HepG2 (cell line): ENCODE data around the gene UHMK1. TPM values are rescaled to one million over a fixed set of nuclear protein-coding genes. Genes with fewer than 3 reads are reported as not detected.

Experiments
- FLYWCH1 ChIP-seq: sonication (generic); formaldehyde crosslinking; IDR thresholded peaks from 2 replicates; pipeline ENCODE4 v1.8.1; 2023; ENCODE audit warnings: mild to moderate bottlenecking, missing genetic modification reagents
- HOXA5 ChIP-seq: sonication (generic); formaldehyde crosslinking; IDR thresholded peaks from 2 replicates; pipeline ENCODE4 v1.4.0; 2020; ENCODE audit warnings: missing genetic modification reagents
- JDP2 ChIP-seq: sonication (generic); formaldehyde crosslinking; IDR thresholded peaks from 2 replicates; pipeline ENCODE4 v1.8.1; 2022; ENCODE audit warnings: missing genetic modification reagents, borderline replicate concordance
- JUNB ChIP-seq: sonication (generic); formaldehyde crosslinking; IDR thresholded peaks from 2 replicates; pipeline ENCODE4 v1.8.0; 2022; ENCODE audit warnings: missing genetic modification reagents, mild to moderate bottlenecking, borderline replicate concordance
- MXI1 ChIP-seq: IDR thresholded peaks from 3 replicates; pipeline ENCODE4 v1.6.1; 2012; ENCODE audit warnings: low read depth, low read length, inconsistent platforms, borderline replicate concordance
- NFATC3 ChIP-seq: sonication (generic); formaldehyde crosslinking; IDR thresholded peaks from 2 replicates; pipeline ENCODE4 v1.5.1; 2020; ENCODE audit warnings: mild to moderate bottlenecking, missing genetic modification reagents
- NRL ChIP-seq: sonication (generic); formaldehyde crosslinking; IDR thresholded peaks from 2 replicates; pipeline ENCODE4 v1.5.0; 2020; ENCODE audit warnings: missing genetic modification reagents, mild to moderate bottlenecking, moderate library complexity, borderline replicate concordance
- PHF8 ChIP-seq: sonication (generic); formaldehyde crosslinking; IDR thresholded peaks from 2 replicates; pipeline ENCODE4 v1.5.0; 2020; ENCODE audit warnings: missing genetic modification reagents
- PTBP1 ChIP-seq: fragments of 200-400 bp; formaldehyde crosslinking; IDR thresholded peaks from 2 replicates; pipeline ENCODE4 v1.6.1; 2018; ENCODE audit warnings: low read length, low read depth; ENCODE audit not compliant: poor library complexity, severe bottlenecking
- RFXANK ChIP-seq: IDR thresholded peaks from 2 replicates; pipeline ENCODE4 v1.6.1; 2016
- RORA ChIP-seq: sonication (generic); formaldehyde crosslinking; IDR thresholded peaks from 2 replicates; pipeline ENCODE4 v1.5.0; 2020; ENCODE audit warnings: mild to moderate bottlenecking, missing genetic modification reagents, moderate library complexity
- SIX4 ChIP-seq: sonication (generic); formaldehyde crosslinking; IDR thresholded peaks from 2 replicates; pipeline ENCODE4 v1.4.0; 2020; ENCODE audit warnings: missing genetic modification reagents
- SKIL ChIP-seq: sonication (generic); formaldehyde crosslinking; IDR thresholded peaks from 2 replicates; pipeline ENCODE4 v1.8.0; 2022; ENCODE audit warnings: missing genetic modification reagents, mild to moderate bottlenecking, moderate library complexity, borderline replicate concordance
- TBX3 ChIP-seq: fragments of 450-650 bp; IDR thresholded peaks from 2 replicates; pipeline ENCODE4 v1.6.1; 2017; ENCODE audit warnings: antibody characterized with exemption, mild to moderate bottlenecking, inconsistent platforms, borderline replicate concordance
- TMF1 ChIP-seq: sonication (generic); formaldehyde crosslinking; IDR thresholded peaks from 2 replicates; pipeline ENCODE4 v1.8.1; 2022; ENCODE audit warnings: low read depth, missing genetic modification reagents
- U2AF1 ChIP-seq: fragments of 200-400 bp; formaldehyde crosslinking; optimal IDR thresholded peaks from 2 replicates; pipeline ENCODE3; 2017; ENCODE audit warnings: mild to moderate bottlenecking, low read depth, low read length
- ZBTB2 ChIP-seq: sonication (generic); formaldehyde crosslinking; IDR thresholded peaks from 2 replicates; pipeline ENCODE4 v1.8.0; 2022; ENCODE audit warnings: low read depth, missing genetic modification reagents
- ZNF280B ChIP-seq: sonication (generic); formaldehyde crosslinking; IDR thresholded peaks from 2 replicates; pipeline ENCODE4 v1.5.0; 2020; ENCODE audit warnings: missing genetic modification reagents, mild to moderate bottlenecking, borderline replicate concordance
- polyA plus RNA-seq, 8 experiments: library from polyadenylated mRNA; depleted of rRNA in 3 of 8; stranded (reverse) in 7 of 8; unstranded in 1 of 8; fragments of >200 nt; fragmentation: Illumina TruSeq in 4 of 8; extraction: Trizol in 4 of 8; gene quantifications; 2 replicates each; pipeline versions ENCODE4 v1.2.1 to v1.2.3, GENCODE V29; 2011 to 2016; ENCODE audit warnings: low read depth in 4 of 8, missing spikeins in 1 of 8, mixed read lengths in 1 of 8; ENCODE audit not compliant: insufficient read depth in 1 of 8
- total RNA-seq, 5 experiments: library from RNA; depleted of rRNA; stranded (reverse); fragments of >200 nt; fragmentation: Illumina TruSeq; extraction: Trizol; gene quantifications; 2 replicates each; pipeline ENCODE4 v1.2.3, GENCODE V29; 2016; ENCODE audit warnings: low read depth in 1 of 5
- TF ChIP-seq, protein P1 (sequence below): sonication (generic); formaldehyde crosslinking; conservative IDR thresholded peaks from 2 replicates; pipeline ENCODE4 v1.4.0; 2020; ENCODE audit warnings: missing genetic modification reagents
- TF ChIP-seq, protein P2 (sequence below): sonication (generic); formaldehyde crosslinking; IDR thresholded peaks from 2 replicates; pipeline ENCODE4 v1.8.1; 2023; ENCODE audit warnings: mild to moderate bottlenecking, missing genetic modification reagents

Gene UHMK1
- total and polyA plus RNA-seq, 2 of the 13 experiments (the other 11 are each of a cell fraction or from before 2014, with no cell fraction given), result 12.9 to 20.0 TPM

- TF ChIP-seq PTBP1, result no peak
- peak; percentile 73 for TF ChIP-seq PHF8 (CRISPR knock-in tag)
- TF ChIP-seq TMF1 (CRISPR knock-in tag), result no peak; the same call in 1 of the 2 replicates
- TF ChIP-seq JUNB, result no peak
- TF ChIP-seq HOXA5, result peak; percentile 14; the same call in 1 of the 2 replicates
- TF ChIP-seq U2AF1, result no peak
- no peak for TF ChIP-seq RFXANK (CRISPR knock-in tag)
- TF ChIP-seq, protein P1, sequence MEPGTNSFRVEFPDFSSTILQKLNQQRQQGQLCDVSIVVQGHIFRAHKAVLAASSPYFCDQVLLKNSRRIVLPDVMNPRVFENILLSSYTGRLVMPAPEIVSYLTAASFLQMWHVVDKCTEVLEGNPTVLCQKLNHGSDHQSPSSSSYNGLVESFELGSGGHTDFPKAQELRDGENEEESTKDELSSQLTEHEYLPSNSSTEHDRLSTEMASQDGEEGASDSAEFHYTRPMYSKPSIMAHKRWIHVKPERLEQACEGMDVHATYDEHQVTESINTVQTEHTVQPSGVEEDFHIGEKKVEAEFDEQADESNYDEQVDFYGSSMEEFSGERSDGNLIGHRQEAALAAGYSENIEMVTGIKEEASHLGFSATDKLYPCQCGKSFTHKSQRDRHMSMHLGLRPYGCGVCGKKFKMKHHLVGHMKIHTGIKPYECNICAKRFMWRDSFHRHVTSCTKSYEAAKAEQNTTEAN (CRISPR knock-in tag), result no peak
- no peak for TF ChIP-seq NFATC3 (CRISPR knock-in tag)
- TF ChIP-seq TBX3, result no peak
- peak; percentile 74; the same call in 1 of the 2 replicates for TF ChIP-seq ZNF280B (CRISPR knock-in tag)
- TF ChIP-seq MXI1, result no peak
- TF ChIP-seq FLYWCH1 (CRISPR knock-in tag), result no peak
- TF ChIP-seq SIX4 (CRISPR knock-in tag), result peak; percentile 14; the same call in 1 of the 2 replicates
- TF ChIP-seq SKIL (CRISPR knock-in tag), result no peak; the same call in 1 of the 2 replicates
- TF ChIP-seq JDP2 (CRISPR knock-in tag), result no peak
- TF ChIP-seq ZBTB2 (CRISPR knock-in tag), result peak; percentile 79; the same call in 1 of the 2 replicates
- no peak for TF ChIP-seq RORA
- peak; percentile 67; the same call in 1 of the 2 replicates for TF ChIP-seq NRL (CRISPR knock-in tag)
- TF ChIP-seq, protein P2, sequence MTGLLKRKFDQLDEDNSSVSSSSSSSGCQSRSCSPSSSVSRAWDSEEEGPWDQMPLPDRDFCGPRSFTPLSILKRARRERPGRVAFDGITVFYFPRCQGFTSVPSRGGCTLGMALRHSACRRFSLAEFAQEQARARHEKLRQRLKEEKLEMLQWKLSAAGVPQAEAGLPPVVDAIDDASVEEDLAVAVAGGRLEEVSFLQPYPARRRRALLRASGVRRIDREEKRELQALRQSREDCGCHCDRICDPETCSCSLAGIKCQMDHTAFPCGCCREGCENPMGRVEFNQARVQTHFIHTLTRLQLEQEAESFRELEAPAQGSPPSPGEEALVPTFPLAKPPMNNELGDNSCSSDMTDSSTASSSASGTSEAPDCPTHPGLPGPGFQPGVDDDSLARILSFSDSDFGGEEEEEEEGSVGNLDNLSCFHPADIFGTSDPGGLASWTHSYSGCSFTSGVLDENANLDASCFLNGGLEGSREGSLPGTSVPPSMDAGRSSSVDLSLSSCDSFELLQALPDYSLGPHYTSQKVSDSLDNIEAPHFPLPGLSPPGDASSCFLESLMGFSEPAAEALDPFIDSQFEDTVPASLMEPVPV (CRISPR knock-in tag), result peak; percentile 66; the same call in 1 of the 2 replicates
Observed at GRCh38 chr1:162561616-162562469, 64.2 kb downstream of the UHMK1 start, which contains the start of gene UAP1 (continued).
